ENCODE data around the gene OPA1. TPM values are rescaled to one million over a fixed set of nuclear protein-coding genes. Genes with fewer than 3 reads are reported as not detected.
A peak's percentile ranks its signal among the peaks of the same experiment; 100 is the strongest.

OPA1 gene
- total RNA-seq, 1 experiment from 2014 or later, result 63.0 TPM

- no peak for DNase-seq
- no peaks in the 10 kb centered on the region; the same call in 1 of the 2 replicates for H3K36me3 ChIP-seq (replicated peaks; ENCODE audit: control insufficient read depth, insufficient read depth, low read length)
Measured at GRCh38 chr3:193686665-193687483, 93.9 kb downstream of the OPA1 start.

GRCh38 chr3:193688834-193689714 lies 96.1 kb downstream of the OPA1 start:
- no peak for DNase-seq
- Histone ChIP-seq H3K27me3 (ENCODE audit: control insufficient read depth, insufficient read depth, low read length) (no peaks in the 10 kb centered on the region), H3K36me3 (replicated peaks; ENCODE audit: control insufficient read depth, insufficient read depth, low read length) (no peaks in the 10 kb centered on the region; the same call in none of the 2 replicates), H3K4me3 (ENCODE audit: insufficient read depth, low read depth, low read length) (no peak overlapping the region)

More at GRCh38 chr3:193686665-193687483, 93.9 kb downstream of the OPA1 start:
- Histone ChIP-seq H3K4me3 (ENCODE audit: insufficient read depth, low read depth, low read length) (no peak overlapping the region), H3K27me3 (ENCODE audit: control insufficient read depth, insufficient read depth, low read length) (no peaks in the 10 kb centered on the region)

- H3K27me3 ChIP-seq (ENCODE audit: control insufficient read depth, insufficient read depth, low read length), result no peaks in the 10 kb centered on the region
- DNase-seq, result no peak
- H3K4me3 ChIP-seq (ENCODE audit: insufficient read depth, low read depth, low read length), result no peak overlapping the region
- H3K36me3 ChIP-seq (replicated peaks; ENCODE audit: control insufficient read depth, insufficient read depth, low read length), result no peaks in the 10 kb centered on the region; the same call in none of the 2 replicates
Measured at GRCh38 chr3:193693774-193694173, 100.8 kb downstream of the OPA1 start.

- H3K36me3 ChIP-seq (replicated peaks; ENCODE audit: control insufficient read depth, insufficient read depth, low read length), result no peaks in the 10 kb centered on the region
- H3K27me3 ChIP-seq (ENCODE audit: control insufficient read depth, insufficient read depth, low read length), result no peaks in the 10 kb centered on the region
- H3K4me3 ChIP-seq (ENCODE audit: insufficient read depth, low read depth, low read length), result no peak overlapping the region
- DNase-seq, result no peak
Measured at GRCh38 chr3:193701953-193702635, 109.1 kb downstream of the OPA1 start.

- H3K27me3 ChIP-seq (ENCODE audit: control insufficient read depth, insufficient read depth, low read length), result no peaks in the 10 kb centered on the region
- no peaks in the 10 kb centered on the region for H3K36me3 ChIP-seq (replicated peaks; ENCODE audit: control insufficient read depth, insufficient read depth, low read length)
- DNase-seq, result no peak
- no peak overlapping the region for H3K4me3 ChIP-seq (ENCODE audit: insufficient read depth, low read depth, low read length)
Measured at GRCh38 chr3:193702967-193703366, 110.0 kb downstream of the OPA1 start.

- H3K27me3 ChIP-seq (ENCODE audit: control insufficient read depth, insufficient read depth, low read length), result no peaks in the 10 kb centered on the region
- H3K4me3 ChIP-seq (ENCODE audit: insufficient read depth, low read depth, low read length), result no peak overlapping the region
- no peaks in the 10 kb centered on the region for H3K36me3 ChIP-seq (replicated peaks; ENCODE audit: control insufficient read depth, insufficient read depth, low read length)
- peak; percentile 61 for DNase-seq
Measured at GRCh38 chr3:193704431-193704830, 111.4 kb downstream of the OPA1 start.

- H3K36me3 ChIP-seq (replicated peaks; ENCODE audit: control insufficient read depth, insufficient read depth, low read length), result no peaks in the 10 kb centered on the region
- no peak overlapping the region for H3K4me3 ChIP-seq (ENCODE audit: insufficient read depth, low read depth, low read length)
- DNase-seq, result no peak
- H3K27me3 ChIP-seq (ENCODE audit: control insufficient read depth, insufficient read depth, low read length), result no peaks in the 10 kb centered on the region
Measured at GRCh38 chr3:193708270-193708669, 115.3 kb downstream of the OPA1 start.

- no peaks in the 10 kb centered on the region; the same call in 1 of the 2 replicates for H3K36me3 ChIP-seq (replicated peaks; ENCODE audit: control insufficient read depth, insufficient read depth, low read length)
- H3K27me3 ChIP-seq (ENCODE audit: control insufficient read depth, insufficient read depth, low read length), result no peaks in the 10 kb centered on the region
- H3K4me3 ChIP-seq (ENCODE audit: insufficient read depth, low read depth, low read length), result no peak overlapping the region
- peak; percentile 77 for DNase-seq
Measured at GRCh38 chr3:193710286-193711165, 117.5 kb downstream of the OPA1 start.

GRCh38 chr3:193711166-193711485 lies 118.1 kb downstream of the OPA1 start:
- Histone ChIP-seq H3K4me3 (ENCODE audit: insufficient read depth, low read depth, low read length) (no peak overlapping the region), H3K27me3 (ENCODE audit: control insufficient read depth, insufficient read depth, low read length) (no peaks in the 10 kb centered on the region), H3K36me3 (replicated peaks; ENCODE audit: control insufficient read depth, insufficient read depth, low read length) (no peaks in the 10 kb centered on the region; the same call in 1 of the 2 replicates)
- DNase-seq, result peak; percentile 62

GRCh38 chr3:193711523-193711963 lies 118.5 kb downstream of the OPA1 start:
- no peak for DNase-seq
- H3K4me3 ChIP-seq (ENCODE audit: insufficient read depth, low read depth, low read length), result no peak overlapping the region
- H3K27me3 ChIP-seq (ENCODE audit: control insufficient read depth, insufficient read depth, low read length), result no peaks in the 10 kb centered on the region

GRCh38 chr3:193711964-193712598 lies 119.1 kb downstream of the OPA1 start:
- H3K4me3 ChIP-seq (ENCODE audit: insufficient read depth, low read depth, low read length), result no peak overlapping the region
- H3K36me3 ChIP-seq (replicated peaks; ENCODE audit: control insufficient read depth, insufficient read depth, low read length), result no peaks in the 10 kb centered on the region; the same call in 1 of the 2 replicates
- no peaks in the 10 kb centered on the region for H3K27me3 ChIP-seq (ENCODE audit: control insufficient read depth, insufficient read depth, low read length)
- no peak for DNase-seq

More at GRCh38 chr3:193711523-193711963, 118.5 kb downstream of the OPA1 start:
- no peaks in the 10 kb centered on the region; the same call in 1 of the 2 replicates for H3K36me3 ChIP-seq (replicated peaks; ENCODE audit: control insufficient read depth, insufficient read depth, low read length)

GRCh38 chr3:193712938-193713337 lies 119.9 kb downstream of the OPA1 start:
- Histone ChIP-seq H3K27me3 (ENCODE audit: control insufficient read depth, insufficient read depth, low read length) (no peaks in the 10 kb centered on the region), H3K36me3 (replicated peaks; ENCODE audit: control insufficient read depth, insufficient read depth, low read length) (no peaks in the 10 kb centered on the region; the same call in 1 of the 2 replicates), H3K4me3 (ENCODE audit: insufficient read depth, low read depth, low read length) (no peak overlapping the region)
- no peak for DNase-seq

GRCh38 chr3:193714523-193715137 lies 121.6 kb downstream of the OPA1 start:
- H3K36me3 ChIP-seq (replicated peaks; ENCODE audit: control insufficient read depth, insufficient read depth, low read length), result no peaks in the 10 kb centered on the region; the same call in 1 of the 2 replicates
- DNase-seq, result no peak
- no peaks in the 10 kb centered on the region for H3K27me3 ChIP-seq (ENCODE audit: control insufficient read depth, insufficient read depth, low read length)
- H3K4me3 ChIP-seq (ENCODE audit: insufficient read depth, low read depth, low read length), result no peak overlapping the region
